RCC 7860 (cell line): ENCODE measurements around the gene TMEM258.

Experiments used
- DNase-seq: peaks from one replicate; pipeline ENCODE4 v3.0.0-alpha.2; 2015; ENCODE audit warnings: low spot score
- FAIRE-seq: peaks from 2 replicates; lab custom pipeline; 2012; peaks lifted over from hg19 to GRCh38; lab: Jason Lieb, UNC

The TMEM258 gene

DNA sequence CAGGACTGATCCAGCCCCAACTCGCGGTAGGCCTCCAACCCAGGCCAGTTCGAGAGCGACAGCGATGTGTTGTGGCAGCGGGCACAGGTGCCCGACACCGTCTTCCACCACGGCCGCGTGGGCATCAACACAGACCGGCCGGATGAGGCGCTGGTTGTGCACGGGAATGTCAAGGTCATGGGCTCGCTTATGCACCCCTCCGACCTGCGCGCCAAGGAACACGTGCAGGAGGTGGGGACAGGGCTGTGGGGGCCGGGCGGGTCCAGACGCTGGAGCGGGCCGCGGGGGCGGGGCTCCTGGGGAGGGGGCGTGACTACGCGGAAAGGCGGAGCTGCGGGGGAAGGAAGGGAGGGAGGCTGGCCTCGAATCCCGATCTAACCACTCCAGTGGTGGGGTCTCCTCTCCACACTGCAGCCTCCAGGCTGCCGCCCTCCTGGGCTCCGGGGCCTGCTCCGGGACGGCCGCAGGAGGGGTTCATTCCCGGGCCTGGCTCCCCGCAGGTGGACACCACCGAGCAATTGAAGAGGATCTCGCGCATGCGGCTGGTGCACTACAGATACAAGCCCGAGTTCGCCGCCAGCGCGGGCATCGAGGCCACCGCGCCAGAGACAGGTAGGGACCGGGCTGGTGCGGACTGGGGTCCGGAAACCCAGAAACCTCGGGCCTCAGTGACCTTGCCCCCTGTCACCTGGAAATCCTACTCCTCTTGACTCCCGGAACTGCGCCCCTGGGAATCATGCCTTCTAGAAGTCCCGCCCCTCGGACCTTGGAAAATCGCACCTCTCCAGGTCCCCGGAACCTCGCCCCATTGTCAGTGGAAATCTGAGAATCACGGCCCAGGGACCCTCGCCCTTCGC, 14.9 kb downstream of the TMEM258 start:
- DNase-seq = no peak
- no peak for FAIRE-seq

DNA sequence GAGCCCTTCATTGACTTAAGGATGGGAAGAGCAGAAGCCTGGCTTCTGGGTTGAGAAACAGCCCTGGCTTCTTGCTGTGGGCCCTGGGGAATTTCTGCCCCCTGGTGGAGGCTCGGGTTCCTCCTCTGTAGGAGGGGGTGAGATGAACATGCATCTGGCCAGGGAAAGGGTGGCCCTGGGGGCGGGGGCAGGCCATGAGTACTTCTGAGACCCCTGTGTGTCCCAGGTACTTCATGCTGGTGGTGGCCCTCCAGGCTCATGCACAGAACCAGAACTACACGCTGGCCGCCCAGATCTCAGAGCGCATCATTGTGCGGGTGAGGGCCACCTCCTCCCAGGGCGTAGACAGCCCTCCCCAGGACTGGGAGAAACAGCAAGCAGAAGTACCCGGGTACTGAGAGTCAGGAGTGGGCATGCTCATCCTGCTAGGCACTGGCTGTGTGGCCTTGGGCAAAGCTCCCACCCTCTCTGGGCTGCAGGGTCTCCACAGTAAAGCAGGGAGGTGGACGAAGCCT, 15.8 kb downstream of the TMEM258 start:
- FAIRE-seq (no peak), DNase-seq (peak; percentile 20)

DNA sequence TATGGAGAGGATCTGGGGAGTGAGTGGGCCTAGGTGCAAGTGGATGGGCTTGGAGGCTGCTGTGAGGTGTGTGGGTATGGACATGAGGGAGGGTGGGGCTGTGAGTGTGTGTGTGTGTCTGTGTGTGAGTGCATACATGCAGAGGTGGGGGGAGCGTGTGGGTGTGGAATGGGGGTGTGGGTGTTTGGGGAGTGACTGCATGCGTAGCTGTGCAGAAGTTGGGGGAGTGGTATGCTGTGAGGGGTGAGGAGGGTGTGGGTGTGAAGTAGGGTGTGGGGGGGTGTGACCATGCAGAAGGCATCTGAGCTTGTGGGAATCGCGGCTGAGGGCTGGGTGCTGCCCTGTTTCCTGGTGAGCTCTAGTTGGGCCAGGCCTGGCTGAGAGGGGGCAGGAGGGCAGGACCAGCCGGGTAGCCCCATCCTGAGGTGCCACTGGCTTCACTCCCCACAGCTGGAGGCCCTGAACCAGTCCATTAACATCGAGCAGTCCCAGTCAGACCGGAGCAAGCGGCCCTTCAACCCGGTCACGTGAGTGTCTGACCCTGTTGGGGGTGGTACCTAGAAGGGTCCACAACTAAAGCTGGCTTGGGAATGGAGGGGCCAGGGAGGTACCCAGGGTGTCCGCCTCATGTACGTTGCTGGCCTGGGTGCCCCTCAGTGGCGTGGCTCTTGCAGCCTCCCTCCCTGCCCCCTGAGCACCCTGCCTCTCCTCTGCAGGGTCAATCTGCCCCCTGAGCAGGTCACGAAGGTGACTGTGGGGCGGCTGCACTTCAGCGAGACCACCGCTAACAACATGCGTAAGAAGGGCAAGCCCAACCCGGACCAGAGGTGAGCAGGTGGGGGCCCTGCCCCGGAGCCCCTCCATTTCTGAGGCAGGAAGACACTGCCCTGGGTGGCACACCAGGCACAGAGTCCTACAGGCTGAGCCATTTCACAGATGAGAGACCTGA, 16.5 kb downstream of the TMEM258 start:
- no peak for DNase-seq
- FAIRE-seq = no peak

DNA sequence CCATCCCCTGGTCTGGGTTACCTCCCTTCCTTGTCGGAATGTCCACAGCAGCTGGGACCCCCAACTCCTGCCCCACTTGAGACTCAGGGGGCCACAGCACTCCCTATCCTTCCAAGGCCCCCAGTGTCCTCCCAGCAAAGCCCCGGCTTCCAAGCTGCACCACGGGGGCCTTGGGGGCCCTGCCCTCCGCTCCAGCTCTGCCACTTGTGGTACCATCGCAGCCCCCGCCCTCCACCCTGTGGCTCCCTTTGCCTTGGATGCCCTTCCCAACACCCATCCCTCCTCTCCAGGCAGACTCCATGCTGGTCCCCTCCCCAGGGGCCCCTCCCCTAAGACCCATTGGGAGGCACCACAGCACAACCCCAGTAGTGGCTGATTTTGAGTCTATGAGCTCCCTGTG, 17.3 kb downstream of the TMEM258 start:
- FAIRE-seq (no peak), DNase-seq (no peak)

DNA sequence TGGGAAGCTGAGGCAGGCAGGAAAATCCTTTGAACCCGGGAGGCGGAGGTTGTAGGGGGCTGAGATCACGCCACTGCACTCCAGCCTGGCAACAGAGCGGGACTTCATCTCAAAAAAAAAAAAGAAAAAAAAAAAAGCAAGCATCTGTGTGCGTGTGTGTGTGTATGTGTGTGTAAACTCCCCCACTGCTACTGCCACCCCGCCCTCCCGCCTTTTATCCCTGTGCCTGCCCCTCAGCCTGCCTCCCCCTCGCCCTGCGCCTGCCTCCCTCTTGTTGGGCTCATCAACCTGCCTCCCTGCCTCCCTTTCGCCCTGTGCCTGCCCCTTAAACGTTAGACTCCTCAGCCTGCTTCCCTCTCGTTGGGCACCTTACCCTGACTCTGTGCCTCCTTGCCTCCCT, 18.0 kb downstream of the TMEM258 start:
- DNase-seq (no peak), FAIRE-seq (no peak)

DNA sequence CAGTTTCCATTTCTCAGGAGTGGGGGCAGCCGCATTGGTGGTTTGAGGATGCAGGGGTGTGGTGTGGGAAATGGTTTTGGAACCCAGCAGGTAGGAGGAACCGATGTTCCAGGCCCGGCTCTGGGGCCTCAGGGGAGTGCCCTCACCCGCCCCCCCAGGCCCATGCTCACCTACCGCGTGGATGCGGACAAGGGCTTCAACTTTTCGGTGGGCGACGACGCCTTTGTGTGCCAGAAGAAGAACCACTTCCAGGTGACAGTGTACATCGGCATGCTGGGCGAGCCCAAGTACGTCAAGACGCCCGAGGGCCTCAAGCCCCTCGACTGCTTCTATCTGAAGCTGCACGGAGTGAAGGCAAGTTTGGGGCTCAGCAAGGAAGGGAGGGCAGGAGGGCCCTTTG, 18.6 kb downstream of the TMEM258 start:
- DNase-seq (no peak), FAIRE-seq (no peak)

DNA sequence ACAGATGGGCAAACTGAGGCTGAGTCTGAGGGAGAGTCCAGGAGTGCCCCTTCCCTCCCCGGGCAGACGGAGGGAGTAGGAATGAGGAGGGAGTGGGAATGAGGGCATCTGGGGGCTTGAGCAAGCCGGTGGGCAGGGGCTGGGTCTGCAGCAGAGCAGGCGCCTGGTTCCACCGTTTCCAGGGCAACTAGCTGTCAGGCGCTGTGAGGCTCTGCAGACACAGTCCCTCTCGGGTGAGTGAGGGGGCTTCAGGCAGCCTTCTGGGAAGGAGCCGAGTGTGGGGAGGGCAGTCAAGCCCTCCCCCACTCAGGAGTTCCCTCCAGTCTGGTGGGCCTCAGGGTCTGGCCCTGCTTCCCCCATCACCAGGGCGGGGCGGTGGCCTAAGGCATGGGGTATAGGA, 19.0 kb downstream of the TMEM258 start:
- FAIRE-seq = no peak
- no peak for DNase-seq

DNA sequence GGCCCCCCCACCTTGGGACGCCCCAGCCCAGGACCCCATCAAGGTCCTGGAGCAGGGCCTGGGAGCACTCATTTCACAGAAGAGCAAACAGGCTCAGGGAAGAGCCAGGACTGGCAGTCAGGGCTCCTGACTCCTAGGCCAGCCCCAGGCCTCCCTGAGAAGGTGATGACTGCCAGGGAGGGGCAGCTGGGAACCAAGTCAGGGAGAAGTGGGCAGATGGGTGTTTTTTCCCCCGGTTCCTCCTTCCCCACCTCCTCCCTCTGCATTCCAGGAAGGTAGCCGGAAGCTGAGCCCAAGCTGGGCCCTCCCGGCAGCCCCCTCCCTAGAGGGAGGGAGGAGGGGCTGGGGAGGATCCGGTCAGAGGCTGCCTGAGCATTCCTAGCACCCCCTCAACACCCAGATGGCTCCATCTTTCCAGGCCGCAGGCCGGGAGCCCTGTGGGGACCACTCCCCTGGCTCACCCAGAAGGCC, 20.4 kb downstream of the TMEM258 start:
- no peak for DNase-seq
- FAIRE-seq = no peak

DNA sequence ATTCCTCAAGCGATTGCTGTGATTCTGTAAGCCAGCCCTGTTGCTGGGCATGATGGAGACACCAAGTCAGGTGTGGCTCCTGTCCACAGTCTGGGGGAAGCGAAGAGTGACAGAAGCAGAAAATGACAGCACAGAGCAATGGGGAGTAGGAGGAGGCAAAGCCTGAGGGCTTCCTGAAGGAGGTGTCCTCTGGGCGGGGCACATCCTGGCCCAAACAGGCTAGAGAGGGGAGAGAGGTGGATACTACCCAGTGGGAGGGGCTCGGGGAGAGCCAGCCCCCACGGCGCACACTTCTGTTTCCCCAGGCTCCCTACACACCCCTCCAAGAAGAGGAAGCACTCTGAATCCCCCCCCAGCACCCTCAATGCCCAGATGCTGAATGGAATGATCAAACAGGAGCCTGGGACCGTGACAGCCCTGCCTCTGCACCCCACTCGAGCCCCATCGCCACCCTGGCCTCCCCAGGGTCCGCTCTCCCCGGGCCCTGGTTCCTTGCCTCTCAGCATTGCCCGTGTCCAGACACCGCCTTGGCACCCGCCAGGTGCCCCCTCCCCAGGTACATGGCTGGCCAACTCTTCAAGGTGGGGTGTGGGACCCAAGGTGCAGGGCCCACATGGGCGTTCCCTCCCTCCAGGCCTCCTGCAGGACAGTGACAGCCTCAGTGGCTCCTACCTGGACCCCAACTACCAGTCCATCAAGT, 21.1 kb downstream of the TMEM258 start:
- no peak for FAIRE-seq
- DNase-seq = no peak

DNA sequence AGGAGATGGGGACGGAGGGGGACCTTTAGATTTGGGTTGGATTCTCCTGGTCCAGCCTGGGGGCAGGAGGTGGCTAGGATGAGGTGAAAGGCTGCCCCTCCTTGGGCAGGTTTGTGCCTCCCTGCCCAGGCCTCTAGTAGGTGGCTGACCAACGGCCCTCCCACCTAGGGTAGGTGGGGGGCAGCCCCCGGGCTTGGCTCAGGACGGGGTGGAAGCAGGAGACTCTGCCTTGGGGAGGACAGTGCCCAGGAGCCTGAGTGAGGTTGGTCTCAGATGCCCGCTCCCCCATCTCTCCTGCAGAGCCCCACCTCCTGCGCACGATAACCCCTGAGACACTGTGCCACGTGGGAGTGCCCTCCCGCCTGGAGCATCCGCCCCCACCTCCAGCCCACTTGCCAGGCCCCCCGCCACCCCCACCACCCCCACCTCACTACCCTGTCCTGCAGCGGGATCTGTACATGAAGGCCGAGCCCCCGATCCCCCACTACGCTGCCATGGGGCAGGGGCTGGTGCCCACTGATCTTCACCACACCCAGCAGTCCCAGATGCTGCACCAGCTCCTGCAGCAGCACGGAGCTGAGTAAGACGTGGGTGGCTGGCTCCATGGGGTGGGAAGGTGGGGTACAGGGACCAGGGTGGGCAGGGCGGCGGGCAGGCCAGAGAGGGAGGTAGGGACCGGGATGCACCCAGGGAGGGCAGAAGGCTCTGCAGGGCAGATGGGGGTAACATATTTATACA, 22.3 kb downstream of the TMEM258 start:
- FAIRE-seq = no peak
- DNase-seq = no peak

DNA sequence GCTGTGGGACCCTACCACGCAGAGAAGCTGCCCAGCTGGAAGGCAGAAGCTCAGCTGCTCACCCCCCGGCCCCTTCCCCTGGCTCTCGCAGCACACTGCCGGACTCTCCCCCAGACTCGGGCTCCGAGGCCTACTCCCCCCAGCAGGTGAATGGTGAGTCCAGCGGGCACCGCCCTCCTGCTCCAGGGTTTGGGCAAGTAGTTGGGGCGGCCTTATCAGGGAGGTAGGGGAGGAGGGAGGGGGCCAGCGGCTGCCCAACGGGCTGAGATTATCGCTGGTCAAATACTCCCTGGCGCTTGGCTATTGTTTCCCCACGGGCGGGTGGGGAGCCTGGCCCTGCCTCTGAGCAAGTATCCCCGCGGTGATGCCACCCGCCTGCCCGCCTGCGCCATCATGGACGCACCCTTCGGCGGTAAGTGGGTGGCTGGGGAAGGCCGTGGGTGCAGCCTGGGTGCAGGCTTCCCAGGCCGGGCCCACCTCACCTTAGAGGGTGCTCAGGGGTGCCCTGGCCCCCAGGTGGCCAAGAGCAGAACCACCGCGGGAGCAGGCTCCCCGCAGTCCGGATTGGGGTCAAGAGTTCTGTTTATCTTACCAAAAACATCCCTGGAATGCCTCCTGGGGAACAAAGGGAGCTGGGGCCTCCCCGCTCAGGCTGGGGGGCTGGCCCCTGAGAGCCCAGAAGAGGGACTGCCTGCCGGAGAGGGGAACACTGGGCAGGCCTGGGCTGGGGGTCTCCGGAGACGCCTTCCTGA, 23.1 kb downstream of the TMEM258 start:
- no peak for FAIRE-seq
- no peak for DNase-seq

DNA sequence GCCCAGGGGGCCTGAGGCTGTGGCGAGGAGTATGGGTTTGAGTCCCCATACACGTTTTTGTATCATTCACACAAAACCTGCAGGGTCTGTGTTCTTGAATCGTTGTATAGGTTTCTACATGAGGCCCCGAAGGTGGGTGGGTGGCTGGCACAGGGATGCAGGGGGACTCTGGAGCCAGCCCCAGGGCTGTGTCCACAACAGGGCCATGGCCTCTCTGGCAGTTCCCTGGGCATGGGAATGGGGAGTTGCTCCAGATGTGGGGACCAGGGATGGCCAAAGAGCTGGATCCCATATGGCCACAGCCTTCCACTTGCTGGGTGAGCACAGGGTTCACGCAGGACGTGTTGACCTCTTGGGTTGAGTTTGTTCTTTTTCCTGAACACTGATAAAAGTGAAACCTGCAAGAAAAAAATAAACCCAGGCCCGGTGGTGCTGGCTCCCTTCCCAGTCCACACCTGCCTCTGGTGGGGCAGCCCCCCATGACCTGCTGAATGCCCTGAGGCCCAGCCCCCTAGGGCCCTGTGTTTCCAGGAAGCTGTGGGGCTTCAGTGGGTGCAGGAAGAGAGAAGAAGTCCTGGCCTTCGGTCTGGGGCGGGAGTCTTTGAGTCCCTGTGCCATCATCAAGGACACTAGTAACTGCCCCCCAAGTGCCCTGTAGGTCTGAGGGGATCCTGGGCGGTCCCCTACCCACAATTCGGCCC, 23.9 kb downstream of the TMEM258 start:
- FAIRE-seq (no peak), DNase-seq (no peak)

DNA sequence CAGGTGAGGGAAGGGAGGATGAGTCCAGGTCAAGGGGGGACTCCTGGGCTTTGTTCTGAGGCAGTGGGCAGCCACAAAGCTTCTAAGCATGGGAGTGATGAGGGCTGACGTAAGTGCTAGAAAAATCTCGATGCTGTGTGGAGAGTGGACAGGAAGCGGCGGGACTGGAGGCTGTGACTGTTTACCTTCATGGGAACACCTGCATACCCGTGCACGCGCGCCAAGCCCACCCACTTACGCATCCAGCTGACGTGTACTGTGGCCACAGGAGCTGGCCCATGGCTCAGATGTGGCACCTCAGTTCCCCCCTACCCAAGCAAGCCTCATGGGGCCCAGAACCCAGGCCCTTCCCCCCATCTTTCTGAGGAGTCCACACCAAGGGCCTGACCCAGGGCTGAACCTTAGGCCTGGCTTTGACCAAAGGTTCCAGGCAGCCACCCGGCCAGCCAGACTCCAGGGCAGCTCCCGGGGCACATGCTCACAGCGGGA, 26.0 kb downstream of the TMEM258 start:
- DNase-seq (no peak), FAIRE-seq (no peak)

DNA sequence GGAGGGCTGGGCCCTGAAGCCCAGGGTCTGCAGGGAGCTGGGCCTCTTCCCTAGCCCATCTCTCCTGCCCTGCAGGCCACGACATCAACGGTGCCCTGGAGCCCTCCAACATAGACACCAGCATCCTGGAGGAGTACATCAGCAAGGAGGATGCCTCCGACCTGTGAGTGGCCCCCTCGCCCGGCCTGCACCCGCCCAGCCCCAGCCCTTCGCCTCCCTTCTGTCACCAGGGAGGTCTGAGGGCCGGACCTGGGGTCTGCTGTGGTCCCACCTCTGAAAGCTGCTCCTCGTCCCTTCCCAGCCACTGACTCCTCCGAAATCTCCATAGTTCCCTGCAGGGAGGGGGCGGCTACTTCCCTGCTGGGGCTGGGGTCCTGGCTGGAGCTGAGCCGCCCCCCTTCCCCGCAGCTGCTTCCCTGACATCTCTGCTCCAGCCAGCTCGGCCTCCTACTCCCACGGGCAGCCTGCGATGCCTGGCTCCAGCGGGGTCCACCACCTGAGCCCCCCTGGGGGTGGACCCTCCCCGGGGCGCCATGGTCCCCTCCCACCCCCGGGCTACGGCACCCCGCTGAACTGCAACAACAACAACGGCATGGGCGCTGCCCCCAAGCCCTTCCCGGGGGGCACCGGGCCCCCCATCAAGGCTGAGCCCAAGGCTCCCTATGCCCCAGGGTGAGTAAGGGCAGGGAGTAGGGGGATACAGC, 26.7 kb downstream of the TMEM258 start:
- DNase-seq (no peak), FAIRE-seq (no peak)

DNA sequence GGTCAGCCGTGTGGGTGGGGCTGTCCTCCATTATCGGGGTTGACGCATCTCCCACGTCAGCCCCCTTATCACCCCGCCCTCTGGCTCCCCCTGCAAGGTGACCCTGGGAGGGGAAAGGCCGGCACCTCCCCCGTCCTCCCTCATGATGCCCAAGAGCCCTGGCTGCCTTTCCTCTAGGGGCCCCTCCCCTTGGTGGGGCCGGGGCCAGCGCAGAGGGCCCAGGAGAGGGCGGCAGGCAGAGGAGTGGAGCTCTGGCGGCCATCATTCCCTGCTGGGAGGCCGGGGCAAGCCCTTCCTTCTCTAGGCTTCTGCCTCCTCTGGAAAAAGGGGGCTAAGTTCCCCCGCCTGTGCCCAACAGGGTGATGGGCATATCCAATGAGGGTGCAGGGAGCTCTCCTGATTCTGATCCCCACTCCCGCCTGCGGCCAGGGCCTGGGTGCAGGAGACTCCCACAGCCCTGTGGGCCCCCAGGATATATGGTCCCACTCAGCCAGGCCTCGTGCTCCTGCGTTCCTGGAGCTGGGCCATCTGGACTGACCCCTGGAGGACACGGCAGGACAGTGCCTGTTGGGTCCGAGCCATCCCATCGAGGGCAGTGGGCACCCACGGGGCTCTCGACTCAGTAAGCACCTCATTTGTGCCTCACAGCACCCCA, 27.7 kb downstream of the TMEM258 start:
- DNase-seq (no peak), FAIRE-seq (no peak)

DNA sequence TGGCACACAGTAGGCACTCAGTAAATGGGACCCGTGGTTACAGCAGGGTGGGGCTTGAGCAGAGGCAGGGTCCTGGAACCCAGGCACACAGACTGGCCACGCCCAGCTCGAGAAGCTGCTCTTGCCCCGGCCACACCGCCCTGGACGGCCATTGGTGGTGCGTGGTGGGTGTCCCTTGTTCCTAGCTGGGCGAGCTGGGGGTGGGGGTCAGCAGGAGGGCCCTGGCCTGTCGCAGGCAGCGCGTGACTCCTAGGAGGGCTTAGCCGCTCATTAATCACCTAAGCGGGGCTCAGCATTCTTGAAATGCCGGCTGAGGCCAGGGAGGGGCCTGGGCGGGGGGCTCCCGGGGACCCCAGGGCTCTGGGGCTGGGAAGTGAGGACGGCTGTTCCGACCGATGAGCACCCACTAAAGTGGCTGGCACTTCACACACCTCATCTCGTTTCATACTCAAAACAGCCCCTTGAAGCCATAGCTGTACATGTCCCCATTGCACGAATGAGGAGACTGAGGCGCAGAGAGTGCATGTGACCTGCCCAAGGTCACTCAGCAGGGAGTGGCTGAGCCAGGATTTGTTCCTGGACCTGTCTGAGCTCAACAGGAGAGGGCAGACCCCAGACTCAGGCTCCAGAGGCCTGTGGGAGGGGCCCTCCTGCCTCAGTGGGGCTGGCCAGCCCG, 28.3 kb downstream of the TMEM258 start:
- DNase-seq = no peak
- FAIRE-seq = no peak

DNA sequence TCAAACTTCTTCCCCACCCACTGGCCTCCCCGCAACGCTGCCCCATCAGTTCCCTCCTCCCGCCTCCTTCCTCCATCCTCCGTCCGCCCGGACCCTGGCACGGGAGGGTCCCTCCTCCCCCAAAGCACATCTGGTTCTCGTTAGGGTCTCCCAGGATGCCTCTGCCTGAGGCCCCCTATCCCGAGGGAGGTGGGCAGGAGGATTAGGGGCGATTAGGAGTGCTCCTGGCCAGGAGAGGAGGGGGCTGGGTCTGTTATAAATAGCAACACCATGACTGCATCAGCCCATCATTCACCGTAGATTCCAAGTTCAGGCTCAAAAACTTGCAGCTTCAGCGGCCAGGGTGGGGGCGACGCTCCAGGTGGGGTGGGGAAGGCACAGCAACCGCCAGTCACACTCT, 29.6 kb downstream of the TMEM258 start:
- DNase-seq (no peak), FAIRE-seq (no peak)
